HepG2 (cell line): Measurements from ENCODE around the gene SGMS1. TPM values are rescaled to one million over a fixed set of nuclear protein-coding genes. Genes with fewer than 3 reads are reported as not detected.

ENCODE experiments used
- ARID4A ChIP-seq: sonication (generic); formaldehyde crosslinking; IDR thresholded peaks from 2 replicates; pipeline ENCODE4 v1.5.0; 2020; ENCODE audit warnings: mild to moderate bottlenecking, missing genetic modification reagents, borderline replicate concordance
- HBP1 ChIP-seq: IDR thresholded peaks from 2 replicates; pipeline ENCODE4 v1.6.1; 2016; ENCODE audit warnings: low read depth, control low read depth
- HMGA1 ChIP-seq: sonication (generic); formaldehyde crosslinking; conservative IDR thresholded peaks from 2 replicates; pipeline ENCODE4 v1.4.0; 2020; ENCODE audit warnings: missing genetic modification reagents
- IKZF1 ChIP-seq: fragments of 450-650 bp; IDR thresholded peaks from 2 replicates; pipeline ENCODE4 v1.7.1; 2016
- KDM1A ChIP-seq: IDR thresholded peaks from 2 replicates; pipeline ENCODE4 v1.6.1; 2016; ENCODE audit warnings: missing compliant biosample characterization
- MEIS2 ChIP-seq: sonication (generic); formaldehyde crosslinking; IDR thresholded peaks from 2 replicates; pipeline ENCODE4 v1.9.0; 2021; ENCODE audit warnings: mild to moderate bottlenecking, missing genetic modification reagents
- MYPOP ChIP-seq: sonication (generic); formaldehyde crosslinking; IDR thresholded peaks from 2 replicates; pipeline ENCODE4 v1.8.1; 2023; ENCODE audit warnings: mild to moderate bottlenecking, moderate library complexity, missing genetic modification reagents
- ZBTB43 ChIP-seq: sonication (generic); formaldehyde crosslinking; conservative IDR thresholded peaks from 2 replicates; pipeline ENCODE4 v1.4.0; 2020; ENCODE audit warnings: missing genetic modification reagents
- ZNF598 ChIP-seq: sonication (generic); formaldehyde crosslinking; IDR thresholded peaks from 2 replicates; pipeline ENCODE4 v1.5.1; 2020; ENCODE audit warnings: mild to moderate bottlenecking, missing genetic modification reagents, borderline replicate concordance
- ZNF740 ChIP-seq: sonication (generic); formaldehyde crosslinking; IDR thresholded peaks from 2 replicates; pipeline ENCODE4 v1.4.0; 2020; ENCODE audit warnings: missing genetic modification reagents
- ZNF878 ChIP-seq: sonication (generic); formaldehyde crosslinking; IDR thresholded peaks from 2 replicates; pipeline ENCODE4 v1.8.1; 2023; ENCODE audit warnings: mild to moderate bottlenecking, missing genetic modification reagents, moderate library complexity
- polyA plus RNA-seq, 8 experiments: library from polyadenylated mRNA; depleted of rRNA in 3 of 8; stranded (reverse) in 7 of 8; unstranded in 1 of 8; fragments of >200 nt; fragmentation: Illumina TruSeq in 4 of 8; extraction: Trizol in 4 of 8; gene quantifications; 2 replicates each; pipeline versions ENCODE4 v1.2.1 to v1.2.3, GENCODE V29; 2011 to 2016; ENCODE audit warnings: low read depth in 4 of 8, missing spikeins in 1 of 8, mixed read lengths in 1 of 8; ENCODE audit not compliant: insufficient read depth in 1 of 8
- total RNA-seq, 5 experiments: library from RNA; depleted of rRNA; stranded (reverse); fragments of >200 nt; fragmentation: Illumina TruSeq; extraction: Trizol; gene quantifications; 2 replicates each; pipeline ENCODE4 v1.2.3, GENCODE V29; 2016; ENCODE audit warnings: low read depth in 1 of 5

Gene SGMS1
- total and polyA plus RNA-seq, 2 of the 13 experiments (the other 11 are each of a cell fraction or from before 2014, with no cell fraction given): 6.5 to 15.1 TPM

GRCh38 chr10:50406457-50407070, 217.2 kb downstream of the SGMS1 start (continued):
- TF ChIP-seq HMGA1 (CRISPR knock-in tag) (no peak), MEIS2 (CRISPR knock-in tag) (no peak), KDM1A (CRISPR knock-in tag) (no peak), ZBTB43 (CRISPR knock-in tag) (no peak), HBP1 (CRISPR knock-in tag) (no peak), ZNF740 (CRISPR knock-in tag) (no peak), ZNF878 (CRISPR knock-in tag) (no peak), ZNF598 (CRISPR knock-in tag) (no peak), ARID4A (CRISPR knock-in tag) (no peak), IKZF1 (no peak), MYPOP (CRISPR knock-in tag) (no peak)
